ENCODE results near the gene B3GALT6.
A peak's percentile ranks its signal among the peaks of the same experiment; 100 is the strongest.

B3GALT6 gene

DNA sequence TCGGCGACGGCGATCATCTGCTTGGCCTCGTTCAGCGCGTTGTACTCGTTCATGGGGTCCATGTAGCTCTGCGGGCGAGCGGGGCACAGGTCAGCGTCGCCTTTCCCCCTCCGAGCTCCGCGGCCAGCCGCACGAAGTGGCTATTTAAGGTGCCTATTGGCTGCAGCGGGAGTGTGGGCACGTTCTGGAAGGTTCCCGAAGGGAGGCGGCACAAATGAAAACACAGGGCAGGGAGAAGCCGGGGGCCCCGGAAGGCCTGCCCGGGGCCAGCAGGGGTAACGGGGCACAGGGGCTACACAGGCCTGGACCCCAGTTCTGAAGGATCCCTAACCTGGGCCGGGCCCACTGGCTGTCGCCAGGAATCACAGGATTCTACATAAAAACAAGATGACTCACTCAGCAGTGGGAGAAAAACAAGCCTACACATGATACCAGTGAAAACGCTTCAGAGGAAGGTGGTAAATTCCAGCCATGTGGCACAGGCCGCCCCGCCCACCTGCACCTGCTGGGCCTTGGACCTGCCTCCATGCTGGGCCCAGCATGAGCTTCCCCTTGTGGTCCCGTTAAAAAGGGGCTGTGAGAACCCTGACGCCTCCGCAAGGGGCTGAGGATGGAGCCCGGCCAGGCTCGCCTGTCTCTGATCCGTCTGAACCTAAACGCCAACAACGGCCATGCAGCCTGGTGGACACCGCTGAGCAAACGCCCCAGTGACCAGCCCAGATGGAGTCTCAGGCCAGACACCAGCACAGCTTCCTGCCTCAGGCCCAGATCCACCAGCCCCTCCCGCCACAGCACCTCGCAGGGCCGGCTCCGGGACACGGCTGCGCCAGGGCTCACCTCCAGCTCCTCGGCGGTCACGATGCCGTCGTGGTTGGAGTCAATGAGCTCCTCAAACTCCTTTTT lies 14.2 kb upstream of the B3GALT6 start:
- peak; percentile 72 for DNase-seq

DNA sequence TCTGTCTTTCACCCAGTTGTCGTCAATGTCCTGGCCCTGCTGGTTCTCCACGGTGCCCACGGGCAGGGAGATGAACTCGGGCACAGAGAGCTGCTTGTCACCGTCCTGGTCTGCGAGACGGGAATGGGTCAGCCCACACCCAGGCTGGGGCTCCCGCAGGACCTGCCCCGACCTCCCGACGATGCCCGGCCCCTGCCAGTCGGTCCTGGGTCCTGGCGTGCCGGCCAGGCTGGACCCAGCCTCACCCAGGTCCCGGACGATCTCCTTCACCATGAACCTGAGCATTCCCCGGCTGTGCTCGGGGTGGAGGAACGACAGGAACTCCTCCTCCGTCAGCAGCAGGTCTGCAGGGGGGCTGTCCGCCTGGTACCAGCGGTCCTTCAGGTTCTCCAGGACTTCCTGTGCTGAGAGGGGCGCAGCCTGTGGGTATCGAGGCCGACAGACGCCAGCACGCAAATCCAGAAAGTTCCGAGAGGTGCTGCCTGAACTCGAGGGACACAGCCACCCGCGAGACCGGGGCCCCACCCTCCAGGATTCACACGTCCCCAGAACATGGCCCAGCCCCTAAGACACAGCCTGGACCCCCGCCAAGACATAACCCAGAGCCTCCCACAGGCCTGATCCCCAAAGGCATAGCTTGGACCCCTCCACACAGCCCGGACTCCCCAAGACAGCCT lies 13.4 kb upstream of the B3GALT6 start:
- DNase-seq, result no peak

DNA sequence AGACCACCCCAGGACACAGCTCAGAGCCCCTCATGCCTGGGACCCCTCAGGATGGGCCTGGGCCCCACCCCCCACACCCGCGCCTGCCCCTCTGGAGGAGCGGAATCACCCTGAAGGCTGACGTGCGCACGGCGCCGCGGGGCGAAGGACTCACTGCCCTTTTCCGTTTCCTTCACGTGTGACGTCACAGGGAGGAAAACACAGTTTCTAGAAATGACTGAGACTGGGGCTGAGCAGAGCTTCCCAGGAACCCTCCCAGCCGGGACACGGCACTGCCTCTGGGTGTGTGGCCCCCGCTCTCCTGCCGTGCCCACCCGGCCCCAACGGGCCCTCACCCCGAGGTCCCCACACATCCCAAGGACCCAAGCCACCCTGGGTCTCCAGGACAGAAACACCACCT lies 12.7 kb upstream of the B3GALT6 start:
- no peak for DNase-seq

DNA sequence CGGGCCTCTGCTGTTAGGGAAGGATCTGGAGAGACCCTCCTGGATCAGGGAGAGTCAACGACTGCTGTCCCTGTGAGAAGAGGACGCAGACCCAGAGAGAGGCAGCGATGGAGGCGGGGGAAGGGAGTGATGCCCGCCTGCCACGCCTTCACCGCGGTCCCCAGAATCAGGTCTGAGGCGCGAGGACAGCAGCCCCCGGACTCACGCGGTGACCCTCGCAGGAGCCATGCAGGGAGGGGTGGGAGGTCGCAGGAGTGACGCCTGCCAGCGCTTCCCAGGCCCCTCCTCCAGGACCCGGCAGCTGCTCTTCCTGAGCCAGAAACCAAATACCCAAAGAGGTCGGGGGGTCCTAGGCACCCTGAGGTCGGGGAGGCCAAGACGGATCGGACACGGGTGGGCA lies 11.8 kb upstream of the B3GALT6 start:
- no peak for DNase-seq

DNA sequence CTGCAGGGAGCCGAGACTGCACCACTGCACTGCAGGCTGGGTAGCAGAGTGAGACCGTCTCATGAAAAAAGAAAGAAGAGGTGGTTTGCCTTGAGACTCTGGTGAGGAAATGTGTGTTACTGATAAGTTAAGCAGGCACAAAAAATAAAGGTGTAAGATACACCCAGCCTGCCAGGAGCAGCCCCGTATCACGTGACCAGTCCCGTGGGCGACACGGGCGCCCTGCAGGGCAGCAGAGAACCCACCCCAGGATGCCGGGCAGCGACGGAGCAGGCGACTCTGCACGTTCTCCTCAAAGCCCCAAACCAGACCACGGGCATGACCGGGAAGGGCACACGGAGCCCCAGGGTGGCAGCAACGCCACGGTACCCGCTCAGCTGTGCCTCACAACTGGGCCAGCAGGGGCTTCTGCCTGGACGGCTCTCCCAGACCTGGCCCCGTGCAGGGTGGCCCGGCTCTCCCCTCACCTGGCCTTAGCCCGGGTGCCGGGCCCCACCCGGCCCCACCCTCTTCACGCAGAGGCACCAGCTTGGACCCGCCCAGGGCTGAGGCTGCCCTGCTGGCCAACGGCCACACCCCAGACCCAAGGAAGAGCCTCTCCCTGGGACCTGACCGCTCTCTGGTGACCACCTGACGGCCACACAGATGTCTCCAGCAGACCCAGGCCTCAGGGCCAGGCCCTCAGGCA lies 10.0 kb upstream of the B3GALT6 start:
- DNase-seq, result no peak

DNA sequence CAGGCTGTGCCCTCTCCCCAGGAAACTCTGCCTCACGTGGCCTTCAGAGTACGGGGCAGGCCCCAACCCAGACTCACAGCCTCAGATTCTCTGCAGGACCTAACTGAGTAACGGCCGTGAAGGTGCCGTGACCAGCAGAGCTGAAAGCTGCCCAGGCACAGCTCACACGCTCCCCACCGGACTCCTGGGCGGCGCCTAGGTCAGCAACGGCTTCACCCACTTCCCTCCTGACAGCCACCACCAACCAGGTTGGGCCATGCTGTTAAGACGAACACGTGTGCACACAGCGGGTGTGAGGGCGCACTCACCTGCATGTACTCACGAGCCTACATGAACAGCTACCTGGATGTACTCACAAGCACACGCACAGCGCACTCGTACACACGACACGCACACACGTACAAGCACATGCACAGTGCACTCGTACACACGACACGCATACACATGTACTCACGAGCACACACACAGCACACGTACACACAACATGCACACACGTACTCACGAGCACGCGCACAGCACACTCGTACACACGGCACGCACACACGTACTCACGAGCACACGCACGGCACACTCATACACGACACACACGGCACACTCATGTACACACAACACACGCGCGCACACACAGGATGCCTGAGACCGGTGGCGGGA lies 9.3 kb upstream of the B3GALT6 start:
- no peak for DNase-seq

DNA sequence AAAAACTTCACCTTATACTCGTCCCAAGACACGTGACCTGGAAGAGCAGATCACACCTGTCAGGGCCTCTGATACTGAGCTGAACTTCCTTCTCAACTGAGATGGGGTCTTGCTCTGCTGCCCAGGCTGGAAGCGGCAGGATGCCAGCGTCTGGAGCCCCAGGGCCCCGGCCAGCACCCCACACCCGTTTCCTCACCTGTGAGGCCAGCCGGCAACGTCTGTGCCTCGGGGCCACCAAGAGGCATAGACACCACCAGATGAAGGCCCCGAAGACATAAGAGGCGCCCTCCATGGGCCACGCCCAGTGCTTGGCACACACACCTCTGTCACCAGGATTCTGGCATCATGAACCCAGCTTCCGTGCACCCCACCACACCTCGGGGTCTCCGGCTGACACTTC lies 8.7 kb upstream of the B3GALT6 start:
- DNase-seq, result no peak

DNA sequence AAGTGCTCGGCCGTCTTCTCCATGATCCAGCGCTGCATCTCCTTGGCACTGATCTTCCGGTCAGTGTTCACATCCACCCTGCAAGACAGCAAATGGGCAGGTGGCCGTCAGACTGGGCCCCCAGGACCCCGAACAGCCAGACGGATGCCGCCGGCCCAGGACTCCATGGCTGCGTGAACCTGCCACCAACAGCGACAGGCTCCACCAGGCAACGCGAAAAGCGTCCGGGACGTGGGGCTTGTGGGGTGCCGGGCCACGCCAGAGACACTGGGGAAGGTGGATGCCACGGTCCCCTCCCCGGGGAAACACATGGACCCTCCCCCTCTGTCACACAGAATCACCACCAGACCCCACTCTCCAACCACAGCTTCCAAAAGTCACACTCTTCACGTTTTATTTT lies 8.1 kb upstream of the B3GALT6 start:
- DNase-seq, result no peak

DNA sequence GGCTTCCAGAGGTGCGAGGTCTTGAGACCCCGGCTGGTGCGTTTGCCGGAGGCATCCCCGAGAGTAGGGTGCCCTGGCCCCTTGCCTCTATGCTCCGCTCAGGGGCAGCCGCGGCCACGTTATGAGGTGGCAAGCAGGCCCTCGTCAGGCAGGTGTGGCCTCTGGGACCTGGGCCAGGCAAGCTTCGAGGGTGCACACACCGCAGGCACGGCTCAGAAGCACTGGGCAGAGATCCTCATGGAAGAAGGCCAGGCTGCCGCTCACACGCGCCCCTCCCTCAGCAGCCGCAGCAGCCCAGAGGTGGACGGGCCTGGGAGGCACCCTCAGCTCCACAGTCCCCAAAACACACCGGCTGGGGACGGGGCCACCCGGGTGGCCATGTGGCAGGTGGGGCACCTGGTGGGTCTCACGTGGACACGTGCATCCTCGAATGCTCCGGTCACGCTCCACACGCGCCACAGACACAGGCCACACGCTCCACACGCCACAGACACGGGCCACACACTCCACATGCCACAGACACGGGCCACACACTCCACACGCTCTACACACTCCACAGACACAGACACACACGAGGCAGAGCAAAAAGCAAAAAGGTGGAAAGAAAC lies 6.7 kb upstream of the B3GALT6 start:
- no peak for DNase-seq

DNA sequence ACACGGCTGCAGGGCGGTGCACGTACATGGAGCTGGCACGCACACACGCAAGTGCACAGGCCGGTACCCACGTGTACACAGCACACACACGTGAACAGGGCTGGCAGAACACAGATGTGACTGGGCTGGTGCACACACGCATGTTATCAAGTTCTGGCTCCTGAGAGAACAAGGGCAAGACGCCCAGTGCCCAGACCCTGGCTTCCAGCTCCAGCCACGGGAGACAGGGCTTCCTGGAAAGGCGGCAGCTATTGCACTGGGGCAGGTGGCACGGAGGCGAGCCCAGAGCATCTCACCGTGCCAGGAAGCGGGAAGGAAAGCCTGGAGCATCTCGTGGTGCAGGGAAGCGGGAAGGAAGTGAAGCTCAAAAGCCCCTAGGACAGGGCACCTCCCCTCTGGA lies 6.1 kb upstream of the B3GALT6 start:
- no peak for DNase-seq

DNA sequence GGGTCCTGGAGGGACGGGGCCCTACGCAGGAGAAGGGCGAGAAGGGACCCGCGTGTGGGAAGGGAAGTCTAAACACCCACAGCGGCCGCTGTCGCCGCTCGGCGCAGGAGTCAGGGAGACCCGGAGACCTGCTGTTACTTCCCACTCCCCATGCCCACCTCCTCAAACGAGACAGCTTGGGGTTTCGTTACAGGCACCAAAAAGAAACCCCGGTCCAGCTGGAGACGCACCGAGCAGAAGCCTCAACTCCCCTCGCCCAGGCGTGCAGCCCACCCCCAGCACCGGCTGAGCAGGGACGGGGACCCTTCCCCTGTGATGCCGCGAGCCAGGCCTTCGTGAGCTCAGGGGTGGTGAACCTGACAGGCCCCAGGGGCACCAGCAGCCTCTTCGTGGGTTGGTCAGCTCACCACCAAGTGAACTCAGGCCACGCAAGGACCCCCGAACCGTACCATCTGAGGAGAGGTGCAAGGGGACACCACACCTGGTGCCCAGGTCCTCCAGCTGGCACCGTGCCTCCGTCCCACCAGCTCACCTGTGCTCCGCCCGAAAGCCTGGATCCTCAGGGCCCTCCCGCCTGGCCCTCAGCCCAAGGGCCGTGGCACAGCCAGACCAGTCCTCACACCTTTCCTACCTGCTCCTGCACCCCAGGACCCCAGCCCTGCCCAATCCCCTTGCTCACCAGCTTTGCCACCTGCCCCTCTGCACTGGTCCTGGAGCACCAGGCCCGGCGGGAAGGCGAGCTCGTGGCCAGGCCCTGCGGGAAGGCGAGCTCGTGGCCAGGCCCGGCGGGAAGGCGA lies 5.3 kb upstream of the B3GALT6 start:
- DNase-seq, result no peak

DNA sequence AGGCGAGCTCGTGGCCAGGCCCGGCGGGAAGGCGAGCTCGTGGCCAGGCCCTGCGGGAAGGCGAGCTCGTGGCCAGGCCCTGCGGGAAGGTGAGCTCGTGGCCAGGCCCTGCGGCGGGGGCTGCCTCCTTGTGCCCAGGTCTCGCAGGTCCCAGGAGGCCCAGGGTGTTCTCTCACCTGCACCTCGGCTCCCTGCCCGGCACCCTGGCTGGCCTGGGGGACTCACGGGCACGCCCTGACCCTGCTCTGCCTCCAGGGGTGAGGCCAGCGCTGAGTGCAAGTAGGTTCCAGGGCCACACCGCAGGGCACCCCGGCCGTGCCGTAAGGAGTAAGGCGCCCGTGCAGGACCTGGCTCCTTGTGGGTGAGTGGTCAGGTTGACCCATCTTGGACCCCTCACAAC lies 4.7 kb upstream of the B3GALT6 start:
- no peak for DNase-seq

DNA sequence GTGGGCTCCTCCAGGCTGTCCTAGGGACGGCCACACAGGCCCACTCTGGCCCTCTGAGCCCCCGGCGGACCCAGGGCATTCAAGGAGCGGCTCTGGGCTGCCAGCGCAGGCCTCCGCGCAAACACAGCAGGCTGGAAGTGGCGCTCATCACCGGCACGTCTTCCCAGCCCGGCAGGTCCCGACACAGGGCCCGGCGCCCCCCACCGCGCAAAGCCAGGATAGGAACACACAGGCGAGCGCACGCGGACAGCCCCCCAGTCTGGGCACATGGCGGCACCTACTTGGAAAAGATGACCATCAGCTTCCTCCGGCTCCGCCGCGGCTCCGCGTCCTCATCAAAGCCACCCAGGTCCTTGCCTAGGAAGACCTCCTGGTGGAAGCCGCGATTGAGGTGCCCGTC lies 3.9 kb upstream of the B3GALT6 start:
- DNase-seq, result no peak

DNA sequence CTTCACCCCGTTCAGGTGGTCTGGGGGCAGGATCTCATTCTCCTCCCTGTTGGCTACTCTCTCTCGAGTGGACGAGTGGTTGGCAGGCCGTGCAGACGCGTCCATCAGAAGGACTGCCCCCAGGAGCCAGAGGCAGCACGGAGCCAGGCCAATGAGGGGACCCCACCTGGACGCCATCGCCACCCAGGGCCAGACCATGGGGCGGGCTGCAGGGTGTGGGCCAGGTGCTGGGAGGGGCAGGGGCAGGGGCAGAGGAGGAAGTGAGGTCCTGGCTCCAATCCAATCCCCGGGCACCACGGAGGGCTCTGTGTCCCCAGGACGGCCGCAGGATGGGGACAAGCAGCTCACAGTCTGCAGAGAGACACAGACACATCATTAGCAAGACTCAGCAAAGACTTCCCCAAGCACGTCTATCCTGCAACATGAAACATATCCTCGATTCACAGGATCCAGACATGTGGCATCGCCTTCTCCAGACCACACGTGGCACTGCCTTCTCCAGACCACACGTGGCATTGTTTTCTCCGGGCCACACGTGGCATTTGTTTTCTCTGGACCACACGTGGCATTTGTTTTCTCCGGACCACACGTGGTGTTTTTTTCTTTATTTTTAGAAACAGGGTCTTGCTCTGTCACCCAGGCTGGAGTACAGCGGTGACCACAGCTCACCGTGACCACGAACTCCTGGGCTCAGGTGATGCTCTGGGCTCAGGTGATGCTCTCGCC lies 3.3 kb upstream of the B3GALT6 start:
- no peak for DNase-seq

DNA sequence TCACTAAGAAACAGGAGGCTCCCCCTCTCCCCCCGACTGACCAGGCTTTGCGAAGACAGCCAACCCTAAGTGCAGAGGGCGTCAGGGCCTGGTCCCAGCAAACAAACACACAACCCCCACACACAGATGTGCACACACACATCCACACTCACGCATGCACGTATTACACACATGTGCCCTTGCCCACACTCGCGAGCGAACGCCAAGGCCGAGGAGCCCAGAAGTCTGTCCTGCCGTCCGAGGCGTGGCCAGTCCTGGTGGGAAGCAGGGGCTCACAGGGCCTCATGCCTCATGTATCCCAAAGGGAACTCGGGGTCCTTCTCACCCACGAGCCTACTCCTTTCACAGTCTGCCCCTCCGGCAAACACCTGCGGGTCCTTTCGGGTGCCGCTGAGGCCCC lies 2.3 kb upstream of the B3GALT6 start:
- no peak for DNase-seq

DNA sequence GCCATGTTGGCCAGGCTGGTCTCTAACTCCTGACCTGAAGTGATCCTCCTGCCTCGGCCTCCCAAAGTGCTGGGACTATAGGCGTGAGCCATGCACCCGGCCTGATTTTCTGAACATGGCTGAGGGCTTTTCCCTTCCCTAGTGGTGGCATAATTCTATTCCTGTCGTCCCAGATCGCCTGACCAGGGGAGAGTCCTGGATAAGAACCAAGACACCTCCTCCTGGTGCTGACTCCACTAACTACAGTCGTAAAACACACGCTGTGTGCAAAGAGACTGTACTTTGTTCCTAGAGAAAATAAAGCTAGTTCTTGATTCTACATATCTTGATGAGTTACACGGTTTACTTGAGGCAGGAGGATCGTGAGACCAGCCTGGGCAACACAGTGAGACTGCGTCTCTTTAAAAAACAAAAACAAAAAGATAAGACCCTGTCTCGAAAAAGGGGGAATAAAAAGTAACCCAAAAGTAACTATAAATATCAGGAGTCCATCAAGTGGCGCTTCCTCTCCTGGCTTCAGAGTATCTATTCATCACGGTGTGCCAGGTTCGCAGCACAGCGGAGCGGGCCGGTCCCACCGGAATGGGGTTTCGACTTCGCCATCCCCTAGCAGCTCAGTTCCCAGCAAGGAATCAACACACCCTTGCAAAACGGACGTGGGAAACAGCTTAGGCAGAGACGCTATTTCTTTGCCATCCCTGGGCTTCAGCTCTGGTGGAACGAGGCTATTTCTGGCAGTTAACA lies 1.2 kb upstream of the B3GALT6 start:
- DNase-seq, result no peak

DNA sequence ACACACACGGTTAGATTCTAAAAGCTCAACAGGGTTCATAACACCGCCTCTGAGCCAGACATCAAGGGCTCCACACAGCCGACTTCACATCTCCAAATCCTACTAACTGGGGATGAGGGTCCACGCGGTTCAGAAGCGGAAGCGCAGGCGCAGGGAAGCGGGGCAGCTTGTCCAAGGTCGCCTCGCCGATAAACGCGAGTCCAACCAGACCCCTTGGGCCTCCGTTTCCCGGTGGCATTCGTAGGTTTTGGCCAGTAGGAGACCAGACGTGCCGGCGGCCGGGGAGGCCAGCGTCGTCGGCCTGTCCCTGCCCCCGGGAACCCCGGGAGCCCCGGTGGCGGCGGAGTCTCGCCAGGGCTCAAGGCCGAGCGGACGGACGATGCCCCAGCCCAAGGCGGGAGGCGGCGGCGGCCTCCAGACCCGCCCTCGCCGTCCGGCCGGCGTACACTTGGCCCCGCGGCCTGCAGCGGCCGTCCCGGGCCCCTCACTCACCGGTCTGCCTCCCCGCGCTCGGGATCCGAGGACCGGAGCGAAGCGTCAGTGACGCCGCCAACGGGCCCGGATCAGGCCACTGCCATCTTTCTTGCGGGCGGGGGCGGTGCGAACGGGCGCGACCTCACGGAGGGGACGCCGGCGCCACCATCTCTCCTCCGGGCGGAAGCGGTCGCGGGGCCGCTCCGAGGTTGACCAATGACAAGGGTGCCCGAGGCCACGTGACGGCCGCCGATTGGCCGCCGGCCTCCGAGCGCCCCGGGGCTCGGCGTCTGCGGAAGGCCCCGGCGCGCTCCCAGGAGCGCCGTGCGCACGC lies 433 bp upstream of the B3GALT6 start, which contains the start of gene SDF4:
Gene SDF4, minus strand, starts transcription at position 602 of the 808 bp plus-strand sequence. CDS start 3,229 bp downstream, outside the sequence.
- peak; percentile 97 for DNase-seq

DNA sequence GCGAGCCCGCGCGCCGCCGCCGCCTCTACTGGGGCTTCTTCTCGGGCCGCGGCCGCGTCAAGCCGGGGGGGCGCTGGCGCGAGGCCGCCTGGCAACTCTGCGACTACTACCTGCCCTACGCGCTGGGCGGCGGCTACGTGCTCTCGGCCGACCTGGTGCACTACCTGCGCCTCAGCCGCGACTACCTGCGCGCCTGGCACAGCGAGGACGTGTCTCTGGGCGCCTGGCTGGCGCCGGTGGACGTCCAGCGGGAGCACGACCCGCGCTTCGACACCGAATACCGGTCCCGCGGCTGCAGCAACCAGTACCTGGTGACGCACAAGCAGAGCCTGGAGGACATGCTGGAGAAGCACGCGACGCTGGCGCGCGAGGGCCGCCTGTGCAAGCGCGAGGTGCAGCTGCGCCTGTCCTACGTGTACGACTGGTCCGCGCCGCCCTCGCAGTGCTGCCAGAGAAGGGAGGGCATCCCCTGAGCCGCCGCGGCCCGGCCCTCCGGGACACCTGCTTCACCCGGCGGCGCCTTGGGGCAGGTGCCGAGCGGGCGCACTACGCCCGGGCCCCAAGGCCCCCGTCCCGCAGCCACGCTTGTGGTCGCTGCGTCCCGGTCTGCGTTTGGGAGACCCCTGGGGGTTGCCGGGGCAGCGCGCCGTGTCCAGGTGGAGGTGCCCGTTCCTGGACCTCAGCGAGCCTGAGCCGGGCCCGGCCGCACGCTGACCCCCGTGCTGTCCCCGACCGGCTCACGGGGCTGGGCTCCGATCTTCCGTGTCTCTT lies 944 bp downstream of the B3GALT6 start:
- DNase-seq, result no peak

DNA sequence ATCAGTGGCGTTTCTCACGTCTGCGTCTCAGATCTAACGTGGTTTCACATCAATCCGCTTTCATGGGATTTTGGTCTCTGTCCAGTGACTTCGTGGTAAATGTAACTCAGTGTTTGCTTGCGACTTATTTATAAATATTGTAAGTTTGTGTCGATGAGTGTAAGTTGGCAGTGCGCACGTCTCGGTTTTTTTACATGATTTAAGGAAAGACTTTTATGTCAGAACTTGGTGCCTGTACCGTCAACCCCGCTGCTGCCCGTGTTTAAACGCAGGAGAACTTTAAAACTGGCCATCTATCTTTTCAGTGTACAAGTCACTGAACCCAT lies 1.5 kb downstream of the B3GALT6 start:
- DNase-seq, result no peak
